Esophagus squamous epithelium (tissue), 5 donors: ENCODE data around the gene B2M. TPM values are rescaled to one million over a fixed set of nuclear protein-coding genes. Genes with fewer than 3 reads are reported as not detected.
A peak's percentile ranks its signal among the peaks of the same experiment; 100 is the strongest.
"Not testable (repeated sequence)": the region's sequence is repeated elsewhere in the genome, so short reads cannot be mapped to it uniquely, and the experiment has no call there.

Source experiments
- DNase-seq: peaks from one replicate; lab custom pipeline; 2025; lab: John Stamatoyannopoulos, UW
- H3K27ac ChIP-seq, 4 donors: fragments of 200-600 bp; sonication (generic); one replicate each; pipeline ENCODE4 v1.5.1; 2016 to 2019; ENCODE audit warnings: mild to moderate bottlenecking in 1 of 4
- H3K27me3 ChIP-seq, 4 donors: fragments of 200-600 bp; sonication (generic); 1 replicate in 3 of 4; 2 replicates in 1 of 4; pipeline versions ENCODE4 v1.5.1 to v1.6.0; 2017 to 2021; ENCODE audit warnings: antibody characterized with exemption in 1 of 4
- H3K36me3 ChIP-seq, 3 donors: fragments of 200-600 bp; sonication (generic); one replicate each; pipeline ENCODE4 v1.5.1; 2016 to 2019
- H3K4me1 ChIP-seq, 3 donors: fragments of 200-600 bp; sonication (generic); one replicate each; pipeline ENCODE4 v1.5.1; 2017 to 2019
- H3K4me3 ChIP-seq, 4 donors: fragments of 200-600 bp; sonication (generic); 1 replicate in 3 of 4; 2 replicates in 1 of 4; pipeline ENCODE4 v1.5.1; 2016 to 2019; ENCODE audit warnings: mild to moderate bottlenecking in 2 of 4, moderate library complexity in 1 of 4
- H3K9me3 ChIP-seq, 3 donors: fragments of 200-600 bp; sonication (generic); one replicate each; pipeline ENCODE4 v1.5.1; 2016 to 2019
- POLR2A ChIP-seq, 4 donors: fragments of 450-650 bp; IDR thresholded peaks; one replicate each; pipeline ENCODE4 v1.6.1; 2017; ENCODE audit warnings: antibody characterized with exemption in 4 of 4, mild to moderate bottlenecking in 4 of 4, moderate library complexity in 3 of 4
- WGBS, 2 donors: methylation state at CpG; one replicate each; pipeline ENCODE4 v1.1.5; 2018; 5-methylcytosine and 5-hydroxymethylcytosine counted together
- intact Hi-C: fragments of 100-400 bp; cut with DNase I; formaldehyde crosslinking; loops from one replicate; pipeline ENCODE4 v1.15.0; 2022
- total RNA-seq, 4 donors: library from RNA; depleted of rRNA; stranded (reverse); fragments of >200 nt; gene quantifications; one replicate each; pipeline ENCODE4 v1.1.0, GENCODE V29; 2016
- TF ChIP-seq, protein P1 (sequence below), 6 experiments: fragments of 450-650 bp in 4 of 6; fragments of 200-600 bp in 2 of 6; sonication (generic) in 2 of 6; IDR thresholded peaks; one replicate each; pipeline ENCODE4 v1.5.1; 2016 to 2019; ENCODE audit warnings: antibody characterized with exemption in 6 of 6, mild to moderate bottlenecking in 4 of 6, moderate library complexity in 4 of 6
- donor health status: DM: yes; HTN: yes; CAD: no.

B2M gene
- total RNA-seq, 4 donors from 2014 or later, result 992 to 4,464 (median 1,820) TPM

DNA sequence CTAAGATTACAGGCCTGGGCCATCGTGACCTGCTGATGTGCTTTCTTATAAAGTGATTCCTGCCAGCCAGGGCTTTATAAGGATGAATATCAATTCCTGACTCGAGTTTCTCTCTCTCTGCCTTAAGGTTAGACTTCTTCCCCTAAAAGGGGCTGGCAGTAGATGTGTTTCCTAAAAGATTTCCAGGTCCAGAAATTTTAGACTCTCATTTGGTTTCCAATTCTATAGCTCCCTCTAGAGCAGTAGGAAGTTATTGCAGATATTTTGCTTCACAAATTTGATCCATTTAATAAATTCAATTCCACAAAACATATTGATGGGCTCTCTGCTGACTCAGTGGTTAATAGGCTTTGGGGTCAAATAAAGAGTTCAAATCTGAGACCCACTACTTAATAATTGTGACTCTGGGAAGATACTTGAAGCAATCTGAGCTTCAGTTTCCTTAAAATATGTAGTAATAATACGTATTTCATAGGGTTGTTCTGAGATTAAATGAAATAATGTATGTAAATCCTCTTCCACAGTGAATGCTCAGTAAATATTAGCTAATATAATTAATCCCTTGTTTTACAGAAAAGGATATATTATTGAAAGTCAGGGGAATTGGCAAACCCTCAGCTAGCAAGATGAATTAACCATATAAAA, 27.1 kb downstream of the B2M start:
- no peaks in the 10 kb centered on the region for H3K27me3 ChIP-seq
- no peak overlapping the region for H3K27ac ChIP-seq
- WGBS, 2 donors, result 68 to 70% methylated on average over 3 of the region's 3 CpGs
- no peak overlapping the region for H3K4me3 ChIP-seq
- intact Hi-C loops, result loop anchor here (10.0 kb wide), 1 partner anchor 74 kb away; the partner anchor contains the start of gene SPG11
- H3K36me3 ChIP-seq, result no peaks in the 10 kb centered on the region
- H3K9me3 ChIP-seq, result no peaks in the 10 kb centered on the region
- no peak for DNase-seq
- TF ChIP-seq, protein P1, sequence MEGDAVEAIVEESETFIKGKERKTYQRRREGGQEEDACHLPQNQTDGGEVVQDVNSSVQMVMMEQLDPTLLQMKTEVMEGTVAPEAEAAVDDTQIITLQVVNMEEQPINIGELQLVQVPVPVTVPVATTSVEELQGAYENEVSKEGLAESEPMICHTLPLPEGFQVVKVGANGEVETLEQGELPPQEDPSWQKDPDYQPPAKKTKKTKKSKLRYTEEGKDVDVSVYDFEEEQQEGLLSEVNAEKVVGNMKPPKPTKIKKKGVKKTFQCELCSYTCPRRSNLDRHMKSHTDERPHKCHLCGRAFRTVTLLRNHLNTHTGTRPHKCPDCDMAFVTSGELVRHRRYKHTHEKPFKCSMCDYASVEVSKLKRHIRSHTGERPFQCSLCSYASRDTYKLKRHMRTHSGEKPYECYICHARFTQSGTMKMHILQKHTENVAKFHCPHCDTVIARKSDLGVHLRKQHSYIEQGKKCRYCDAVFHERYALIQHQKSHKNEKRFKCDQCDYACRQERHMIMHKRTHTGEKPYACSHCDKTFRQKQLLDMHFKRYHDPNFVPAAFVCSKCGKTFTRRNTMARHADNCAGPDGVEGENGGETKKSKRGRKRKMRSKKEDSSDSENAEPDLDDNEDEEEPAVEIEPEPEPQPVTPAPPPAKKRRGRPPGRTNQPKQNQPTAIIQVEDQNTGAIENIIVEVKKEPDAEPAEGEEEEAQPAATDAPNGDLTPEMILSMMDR (IDR thresholded peaks at IDR 0.05), result peak; percentile 49 to 75 (median 70)
- TF ChIP-seq POLR2A (IDR thresholded peaks at IDR 0.05), result no peak
- H3K4me1 ChIP-seq, result peaks cover 0 to 16% (median 0%) of the 10 kb centered on the region in 3 donors

DNA sequence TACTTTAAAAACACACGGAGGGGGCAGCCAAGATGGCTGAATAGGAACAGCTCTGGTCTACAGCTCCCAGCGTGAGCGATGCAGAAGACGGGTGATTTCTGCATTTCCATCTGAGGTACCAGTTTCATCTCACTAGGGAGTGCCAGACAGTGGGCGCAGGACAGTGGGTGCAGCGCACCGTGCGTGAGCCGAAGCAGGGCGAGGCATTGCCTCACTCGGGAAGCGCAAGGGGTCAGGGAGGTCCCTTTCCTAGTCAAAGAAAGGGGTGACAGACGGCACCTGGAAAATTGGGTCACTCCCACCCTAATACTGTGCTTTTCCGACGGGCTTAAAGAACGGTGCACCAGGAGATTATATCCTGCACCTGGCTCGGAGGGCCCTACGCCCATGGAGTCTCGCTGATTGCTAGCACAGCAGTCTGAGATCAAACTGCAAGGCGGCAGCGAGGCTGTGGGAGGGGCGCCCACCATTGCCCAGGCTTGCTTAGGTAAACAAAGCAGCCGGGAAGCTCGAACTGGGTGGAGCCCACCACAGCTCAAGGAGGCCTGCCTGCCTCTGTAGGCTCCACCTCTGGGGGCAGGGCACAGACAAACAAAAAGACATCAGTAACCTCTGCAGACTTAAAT, 28.0 kb downstream of the B2M start:
- not testable (repeated sequence) for H3K27ac ChIP-seq, H3K36me3 ChIP-seq, H3K4me3 ChIP-seq, H3K9me3 ChIP-seq, H3K27me3 ChIP-seq, DNase-seq
- peaks cover 0 to 16% (median 0%) of the 10 kb centered on the region in 3 donors for H3K4me1 ChIP-seq
- WGBS, 2 donors, result 79 to 83% methylated on average over 13 to 17 of the region's 24 CpGs
- intact Hi-C loops, result loop anchor here (10.0 kb wide), 1 partner anchor 75 kb away; the partner anchor contains the start of gene SPG11

- intact Hi-C loops, H3K4me3 ChIP-seq, H3K27ac ChIP-seq, H3K36me3 ChIP-seq, H3K9me3 ChIP-seq, H3K4me1 ChIP-seq, H3K27me3 ChIP-seq, DNase-seq: not testable (repeated sequence)
- 67 to 85% methylated on average over 1 to 2 of the region's 2 CpGs for WGBS, 2 donors
Observed at GRCh38 chr15:44743454-44743853, 32.1 kb downstream of the B2M start.

GRCh38 chr15:44753345-44753744, 42.0 kb downstream of the B2M start:
- H3K27me3 ChIP-seq, result no peaks in the 10 kb centered on the region
- WGBS, 2 donors, result 76 to 95% methylated on average over 1 of the region's 1 CpG
- intact Hi-C loops, result no loop called here
- no peak overlapping the region for H3K27ac ChIP-seq
- no peak overlapping the region for H3K4me3 ChIP-seq
- no peak for TF ChIP-seq POLR2A (IDR thresholded peaks at IDR 0.05)
- TF ChIP-seq, protein P1 (IDR thresholded peaks at IDR 0.05), result no peak
- DNase-seq, result no peak
- no peaks in the 10 kb centered on the region for H3K4me1 ChIP-seq
- H3K9me3 ChIP-seq, result peaks cover 0 to 21% (median 9%) of the 10 kb centered on the region in 3 donors
- H3K36me3 ChIP-seq, result no peaks in the 10 kb centered on the region

DNA sequence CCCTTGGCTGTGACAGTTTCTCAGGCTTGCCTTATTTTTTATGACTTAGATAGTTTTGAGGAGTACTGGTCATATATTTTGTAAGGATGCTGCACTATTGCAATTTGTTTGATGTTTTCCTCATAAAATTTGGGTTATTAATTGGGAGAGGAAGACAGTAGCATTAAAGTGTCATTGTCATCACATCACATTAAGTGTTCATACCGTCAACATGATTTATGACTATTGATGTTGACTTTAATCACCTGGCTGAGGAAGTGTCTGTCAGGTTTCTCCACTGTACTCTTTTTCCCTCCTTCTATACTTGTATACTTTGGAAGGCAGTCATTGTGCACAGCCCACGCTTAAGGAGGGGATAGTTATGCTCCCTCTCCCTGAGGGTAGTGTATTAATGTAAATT, 51.9 kb downstream of the B2M start:
- no peak for DNase-seq
- intact Hi-C loops, result no loop called here
- WGBS, 2 donors, result 73 to 75% methylated on average over 2 of the region's 2 CpGs
- H3K9me3 ChIP-seq, result no peaks in the 10 kb centered on the region
- H3K36me3 ChIP-seq, result no peaks in the 10 kb centered on the region
- H3K27ac ChIP-seq, result no peak overlapping the region
- TF ChIP-seq POLR2A (IDR thresholded peaks at IDR 0.05), result no peak
- TF ChIP-seq, protein P1 (IDR thresholded peaks at IDR 0.05), result no peak
- no peak overlapping the region for H3K4me3 ChIP-seq
- no peaks in the 10 kb centered on the region for H3K4me1 ChIP-seq
- H3K27me3 ChIP-seq, result no peaks in the 10 kb centered on the region

- 68 to 79% methylated on average over 3 of the region's 3 CpGs for WGBS, 2 donors
- intact Hi-C loops, result no loop called here
- H3K9me3 ChIP-seq, result no peaks in the 10 kb centered on the region
- no peaks in the 10 kb centered on the region for H3K27me3 ChIP-seq
- no peak overlapping the region for H3K27ac ChIP-seq
- no peak for TF ChIP-seq POLR2A (IDR thresholded peaks at IDR 0.05)
- TF ChIP-seq, protein P1 (IDR thresholded peaks at IDR 0.05), result no peak
- H3K36me3 ChIP-seq, result no peaks in the 10 kb centered on the region
- H3K4me1 ChIP-seq, result no peaks in the 10 kb centered on the region
- no peak for DNase-seq
- H3K4me3 ChIP-seq, result no peak overlapping the region
Observed at GRCh38 chr15:44763848-44764247, 52.5 kb downstream of the B2M start.
